ENCODE data around the gene FXYD2. TPM values are rescaled to one million over a fixed set of nuclear protein-coding genes. Genes with fewer than 3 reads are reported as not detected.
A peak's percentile ranks its signal among the peaks of the same experiment; 100 is the strongest.
"Not testable (repeated sequence)": the region's sequence is repeated elsewhere in the genome, so short reads cannot be mapped to it uniquely, and the experiment has no call there.

Gene FXYD2
- total RNA-seq = 1.1 and 1.9 TPM in 2 replicates

DNA sequence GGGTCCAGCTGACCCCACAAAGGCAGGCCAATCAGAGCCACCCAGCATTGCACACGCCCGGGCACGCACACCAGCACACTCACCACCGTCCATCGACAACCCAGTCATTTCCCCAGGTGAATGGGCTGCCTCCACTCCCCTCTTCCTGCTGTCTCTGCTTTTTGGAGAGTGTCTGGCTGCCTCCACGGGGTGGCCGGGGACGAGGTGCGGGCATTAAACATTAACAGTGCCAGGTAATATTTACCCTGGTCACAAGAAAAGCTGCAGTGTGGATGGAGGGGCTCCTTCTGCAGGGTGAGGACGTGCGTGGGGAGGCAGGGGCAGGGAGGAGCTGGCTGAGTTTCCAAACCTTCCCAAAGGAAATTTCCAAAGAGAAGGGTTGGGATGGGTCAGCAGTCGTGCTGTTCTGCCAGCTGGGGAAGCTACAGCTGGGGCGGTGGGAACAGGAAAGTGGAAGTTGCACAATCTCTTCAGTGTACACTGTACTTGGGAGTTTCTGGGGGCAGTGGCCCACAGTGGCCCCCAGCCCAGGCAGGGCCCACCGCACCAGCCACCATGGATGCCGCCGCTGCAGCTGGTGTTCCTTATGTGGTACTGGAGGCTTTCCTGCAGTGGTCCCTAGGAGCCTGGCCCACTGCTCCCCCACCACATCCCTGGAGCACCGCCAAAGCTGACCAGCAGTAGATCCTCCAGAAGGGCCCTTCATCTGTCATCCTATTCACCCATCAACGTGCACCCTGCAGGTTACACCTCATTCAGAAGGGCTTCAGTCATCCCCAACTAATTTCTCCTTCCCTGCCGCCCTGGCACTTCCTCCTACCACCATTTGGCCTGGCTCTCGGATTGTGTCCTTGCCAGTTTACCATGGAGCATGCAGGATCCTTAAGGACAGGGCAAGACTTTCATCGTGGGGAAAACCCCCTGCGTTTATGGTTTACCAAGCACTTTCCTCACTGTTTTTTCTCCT, at the start of gene FXYD2:
Gene FXYD2 (minus strand): TSS at position 174 of the 967 bp plus-strand sequence. CDS start 66 bp downstream, at position 108.
- no peak within 1 kb of the TSS for H3K4me3 Mint-ChIP-seq
- H3K27ac Mint-ChIP-seq = peak within 1 kb of the TSS; percentile 38
- H3K9me3 Mint-ChIP-seq = no peaks in the 10 kb centered on the region
- H3K36me3 Mint-ChIP-seq (ENCODE audit: low read depth) = no peaks in the 10 kb centered on the region
- intact Hi-C loops (cut with micrococcal nuclease) = no loop called here
- no peaks in the 10 kb centered on the region for H3K27me3 Mint-ChIP-seq
- DNase-seq = no peak
- H3K4me1 Mint-ChIP-seq = peaks cover 58% of the 10 kb centered on the region

- Mint-ChIP-seq H3K4me1 (peaks cover 20% of the 10 kb centered on the region), H3K9me3 (no peaks in the 10 kb centered on the region), H3K27me3 (peaks cover 53% of the 10 kb centered on the region), H3K4me3 (no peak overlapping the region), H3K27ac (no peak overlapping the region), H3K36me3 (ENCODE audit: low read depth) (no peaks in the 10 kb centered on the region)
- intact Hi-C loops (cut with micrococcal nuclease) = no loop called here
- DNase-seq = no peak
These were observed 49.2 kb upstream of the FXYD2 start for GRCh38 chr11:117873828-117874125.

DNA sequence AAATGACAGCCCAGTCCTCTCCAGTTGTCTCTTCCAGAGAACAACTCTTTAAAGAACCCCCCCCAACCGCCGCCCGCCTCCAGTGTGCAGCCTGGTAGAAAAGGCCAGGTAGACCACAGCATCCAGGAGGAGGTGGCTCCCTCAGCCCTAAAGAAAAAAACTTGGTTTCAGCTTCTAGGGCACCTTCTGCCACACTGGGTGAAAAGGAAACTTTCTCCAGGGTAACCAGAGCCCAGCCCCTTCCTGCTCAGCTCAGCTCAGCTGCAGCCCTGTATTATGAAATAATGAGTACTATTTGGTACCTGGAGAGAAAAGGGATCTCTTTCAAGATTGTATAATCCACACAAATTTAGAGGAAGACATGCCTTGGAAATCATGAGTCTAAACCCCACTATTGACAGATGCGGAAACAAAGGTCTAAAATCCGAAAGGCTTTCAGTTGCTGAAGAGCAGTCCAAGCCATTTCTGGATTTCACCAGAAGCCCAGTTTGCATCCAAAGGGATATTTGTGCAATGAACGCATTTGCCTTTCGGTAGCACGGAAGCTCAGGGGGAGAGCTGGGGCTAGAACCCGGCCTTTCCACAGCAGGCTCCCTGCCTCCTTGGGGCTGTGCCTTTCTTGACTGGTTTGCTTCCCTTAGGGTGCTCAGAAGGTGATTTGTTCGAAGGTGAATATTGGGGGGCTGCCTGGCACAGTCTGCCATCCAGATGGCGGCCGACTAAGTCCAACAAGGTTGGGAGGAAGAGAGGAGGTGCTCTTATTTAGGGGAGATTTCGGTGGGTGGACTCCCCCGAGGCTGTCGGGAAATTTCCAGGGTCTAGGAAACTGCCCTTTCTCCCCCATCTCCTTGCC, 48.7 kb upstream of the FXYD2 start:
- Mint-ChIP-seq H3K4me1 (peaks cover 20% of the 10 kb centered on the region), H3K36me3 (ENCODE audit: low read depth) (no peaks in the 10 kb centered on the region), H3K9me3 (no peaks in the 10 kb centered on the region), H3K27ac (no peak overlapping the region), H3K27me3 (peaks cover 51% of the 10 kb centered on the region), H3K4me3 (no peak overlapping the region)
- intact Hi-C loops (cut with micrococcal nuclease) = no loop called here
- peak; percentile 63 for DNase-seq

GRCh38 chr11:117872420-117872961, 47.9 kb upstream of the FXYD2 start:
- DNase-seq = no peak
- H3K9me3 Mint-ChIP-seq = no peaks in the 10 kb centered on the region

DNA sequence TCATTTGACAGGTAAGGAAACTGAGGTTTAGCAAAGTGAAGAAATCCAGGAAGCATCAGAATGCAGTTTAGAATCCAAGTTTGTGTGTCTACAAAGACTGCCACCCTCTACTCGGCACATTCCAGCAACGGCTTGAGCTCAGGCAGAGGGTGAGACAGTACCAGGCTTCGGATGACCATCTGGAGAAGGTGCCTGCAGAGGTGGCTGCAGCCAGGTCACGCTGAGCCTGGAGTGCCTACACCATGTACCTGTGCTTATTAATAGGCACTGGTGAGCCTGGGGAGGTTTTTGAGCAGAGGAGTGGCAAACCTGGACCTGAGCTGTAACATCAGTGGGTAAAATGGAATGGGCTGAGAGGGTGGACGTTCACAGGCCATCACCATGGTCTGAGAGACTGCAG, 47.2 kb upstream of the FXYD2 start:
- Mint-ChIP-seq H3K27ac (no peak overlapping the region), H3K9me3 (no peaks in the 10 kb centered on the region), H3K36me3 (ENCODE audit: low read depth) (no peaks in the 10 kb centered on the region), H3K4me3 (no peak overlapping the region), H3K27me3 (peaks cover 38% of the 10 kb centered on the region), H3K4me1 (peaks cover 19% of the 10 kb centered on the region)
- DNase-seq = no peak
- intact Hi-C loops (cut with micrococcal nuclease) = no loop called here

More at GRCh38 chr11:117872420-117872961, 47.9 kb upstream of the FXYD2 start:
- H3K4me1 Mint-ChIP-seq = peaks cover 20% of the 10 kb centered on the region
- H3K4me3 Mint-ChIP-seq = no peak overlapping the region
- intact Hi-C loops (cut with micrococcal nuclease) = no loop called here
- H3K36me3 Mint-ChIP-seq (ENCODE audit: low read depth) = no peaks in the 10 kb centered on the region
- peaks cover 45% of the 10 kb centered on the region for H3K27me3 Mint-ChIP-seq
- no peak overlapping the region for H3K27ac Mint-ChIP-seq

DNA sequence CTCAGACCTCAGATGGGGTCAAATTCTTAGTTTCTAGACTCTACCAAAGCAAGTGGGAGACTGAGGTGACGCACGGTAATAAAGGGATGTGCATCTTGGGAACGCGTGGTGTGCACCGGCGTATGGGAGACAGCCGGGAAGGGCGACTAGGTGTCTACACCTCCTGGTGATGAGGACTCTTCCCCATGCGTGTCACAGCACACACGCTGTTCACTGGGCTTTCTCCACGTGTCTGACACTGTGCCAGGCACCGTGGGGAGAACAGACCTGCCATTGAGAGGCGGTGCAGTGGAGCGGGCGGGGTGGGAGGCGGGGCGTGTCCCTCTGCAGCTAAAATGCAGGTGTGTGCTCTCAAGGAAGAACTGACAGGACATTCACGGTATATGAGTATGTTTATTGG, 46.6 kb upstream of the FXYD2 start:
- Mint-ChIP-seq H3K4me1 (peaks cover 16% of the 10 kb centered on the region), H3K4me3 (no peak overlapping the region), H3K27ac (no peak overlapping the region), H3K27me3 (peaks cover 35% of the 10 kb centered on the region), H3K36me3 (ENCODE audit: low read depth) (no peaks in the 10 kb centered on the region), H3K9me3 (no peaks in the 10 kb centered on the region)
- DNase-seq = no peak
- intact Hi-C loops (cut with micrococcal nuclease) = no loop called here

GRCh38 chr11:117870103-117870952, 45.8 kb upstream of the FXYD2 start:
- Mint-ChIP-seq H3K4me1 (peaks cover 12% of the 10 kb centered on the region), H3K27me3 (peaks cover 26% of the 10 kb centered on the region), H3K9me3 (no peaks in the 10 kb centered on the region), H3K4me3 (no peak overlapping the region), H3K36me3 (ENCODE audit: low read depth) (no peaks in the 10 kb centered on the region), H3K27ac (no peak overlapping the region)
- intact Hi-C loops (cut with micrococcal nuclease) = no loop called here
- no peak for DNase-seq

- H3K36me3 Mint-ChIP-seq (ENCODE audit: low read depth) = no peaks in the 10 kb centered on the region
- no peak overlapping the region for H3K27ac Mint-ChIP-seq
- intact Hi-C loops (cut with micrococcal nuclease) = no loop called here
- H3K9me3 Mint-ChIP-seq = no peaks in the 10 kb centered on the region
- no peak overlapping the region for H3K4me3 Mint-ChIP-seq
- DNase-seq = no peak
- H3K27me3 Mint-ChIP-seq = peaks cover 24% of the 10 kb centered on the region
- H3K4me1 Mint-ChIP-seq = peaks cover 7% of the 10 kb centered on the region
These were observed 45.1 kb upstream of the FXYD2 start for GRCh38 chr11:117869604-117870003.

GRCh38 chr11:117868815-117869561, 44.4 kb upstream of the FXYD2 start:
- intact Hi-C loops (cut with micrococcal nuclease) = no loop called here
- H3K27me3 Mint-ChIP-seq = peaks cover 23% of the 10 kb centered on the region
- no peaks in the 10 kb centered on the region for H3K9me3 Mint-ChIP-seq
- H3K36me3 Mint-ChIP-seq (ENCODE audit: low read depth) = no peaks in the 10 kb centered on the region
- peaks cover 5% of the 10 kb centered on the region for H3K4me1 Mint-ChIP-seq
- H3K27ac Mint-ChIP-seq = no peak overlapping the region
- DNase-seq = no peak
- no peak overlapping the region for H3K4me3 Mint-ChIP-seq

DNA sequence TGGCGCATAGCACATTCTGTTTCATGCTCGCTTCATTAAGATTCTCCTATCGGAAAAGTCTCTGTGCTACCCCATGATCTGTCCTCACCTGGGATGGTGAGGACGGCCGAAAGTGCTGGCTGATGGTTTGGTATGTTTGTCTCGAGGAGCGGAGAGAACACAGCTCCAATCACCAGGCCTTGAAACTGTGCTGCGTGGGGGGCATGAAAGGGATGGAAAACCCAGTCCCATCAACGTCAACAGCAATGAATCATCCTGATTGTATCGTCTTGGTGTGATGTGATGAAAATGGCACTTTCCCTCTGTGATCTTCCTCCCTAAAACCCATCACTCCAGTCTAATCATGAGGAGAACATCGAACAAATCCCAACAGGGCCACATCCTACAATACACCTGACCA, 43.5 kb upstream of the FXYD2 start:
- Mint-ChIP-seq H3K27ac (no peak overlapping the region), H3K9me3 (no peaks in the 10 kb centered on the region), H3K27me3 (peaks cover 25% of the 10 kb centered on the region), H3K36me3 (ENCODE audit: low read depth) (no peaks in the 10 kb centered on the region), H3K4me3 (no peak overlapping the region), H3K4me1 (peaks cover 2% of the 10 kb centered on the region)
- intact Hi-C loops (cut with micrococcal nuclease) = no loop called here
- DNase-seq = no peak

GRCh38 chr11:117866526-117866925, 42.0 kb upstream of the FXYD2 start:
- H3K36me3 Mint-ChIP-seq (ENCODE audit: low read depth) = no peaks in the 10 kb centered on the region
- intact Hi-C loops (cut with micrococcal nuclease) = no loop called here
- no peaks in the 10 kb centered on the region for H3K9me3 Mint-ChIP-seq
- no peak overlapping the region for H3K4me3 Mint-ChIP-seq
- H3K27ac Mint-ChIP-seq = no peak overlapping the region
- H3K27me3 Mint-ChIP-seq = peaks cover 23% of the 10 kb centered on the region
- DNase-seq = no peak
- peaks cover 4% of the 10 kb centered on the region for H3K4me1 Mint-ChIP-seq

- peaks cover 23% of the 10 kb centered on the region for H3K27me3 Mint-ChIP-seq
- intact Hi-C loops (cut with micrococcal nuclease); H3K4me1 Mint-ChIP-seq; H3K9me3 Mint-ChIP-seq; H3K4me3 Mint-ChIP-seq; DNase-seq; H3K36me3 Mint-ChIP-seq (ENCODE audit: low read depth); H3K27ac Mint-ChIP-seq: not testable (repeated sequence)
These were observed 41.0 kb upstream of the FXYD2 start for GRCh38 chr11:117865546-117865945.

GRCh38 chr11:117863383-117863782, 38.8 kb upstream of the FXYD2 start:
- intact Hi-C loops (cut with micrococcal nuclease) = no loop called here
- Mint-ChIP-seq H3K4me3 (no peak overlapping the region), H3K36me3 (ENCODE audit: low read depth) (no peaks in the 10 kb centered on the region), H3K27me3 (peaks cover 20% of the 10 kb centered on the region), H3K9me3 (no peaks in the 10 kb centered on the region), H3K27ac (no peak overlapping the region), H3K4me1 (peaks cover 4% of the 10 kb centered on the region)
- no peak for DNase-seq
